ENCODE results near the gene ANKRD23. TPM values are rescaled to one million over a fixed set of nuclear protein-coding genes. Genes with fewer than 3 reads are reported as not detected.

ANKRD23 gene
- total RNA-seq, 1 experiment from 2014 or later = 3.5 TPM

Other genes starting within 250 kb of the ANKRD23 start
- 17.7 and 33.5 TPM in 2 replicates for gene KANSL3, start 205.7 kb downstream of the ANKRD23 start, total RNA-seq (2014; rRNA removed; shearing (Covaris generic))
- gene FER1L5, start 201.3 kb downstream of the ANKRD23 start, total RNA-seq (2014; rRNA removed; shearing (Covaris generic)) = not detected in 2 replicates
- gene LMAN2L, start 104.0 kb downstream of the ANKRD23 start, total RNA-seq (2014; rRNA removed; shearing (Covaris generic)) = 31.8 and 75.0 TPM in 2 replicates
- gene CNNM4, start 83.1 kb downstream of the ANKRD23 start, total RNA-seq (2014; rRNA removed; shearing (Covaris generic)) = 6.2 and 7.6 TPM in 2 replicates
- gene CNNM3, start 27.8 kb downstream of the ANKRD23 start, total RNA-seq (2014; rRNA removed; shearing (Covaris generic)) = 15.9 and 16.6 TPM in 2 replicates
- gene ANKRD39, start 14.0 kb upstream of the ANKRD23 start, total RNA-seq (2014; rRNA removed; shearing (Covaris generic)) = 28.4 and 45.2 TPM in 2 replicates
- 37.9 and 40.6 TPM in 2 replicates for gene SEMA4C, start 26.1 kb upstream of the ANKRD23 start, total RNA-seq (2014; rRNA removed; shearing (Covaris generic))
- gene FAM178B, start 142.6 kb upstream of the ANKRD23 start, total RNA-seq (2014; rRNA removed; shearing (Covaris generic)) = not detected in 2 replicates

Measured in G401 (cell line).